LoVo (cell line): Measurements from ENCODE around the gene KLRF2.
"Not testable (repeated sequence)": the region's sequence is repeated elsewhere in the genome, so short reads cannot be mapped to it uniquely, and the experiment has no call there.

Experiments used
- DNase-seq: peaks from one replicate; pipeline ENCODE4 v3.0.0-alpha.2; 2016; ENCODE audit warnings: low spot score

KLRF2 gene

GRCh38 chr12:9881246-9881645 lies at the start of gene KLRF2:
KLRF2 (plus strand) TSS chr12:9881489; CDS start chr12:9881596, 107 bp downstream.
- no peak for DNase-seq

- no peak for DNase-seq
Measured at GRCh38 chr12:9831720-9832119, 49.6 kb upstream of the KLRF2 start.

GRCh38 chr12:9843407-9843806 lies 37.9 kb upstream of the KLRF2 start:
- no peak for DNase-seq

- no peak for DNase-seq
Measured at GRCh38 chr12:9848899-9849298, 32.4 kb upstream of the KLRF2 start.

GRCh38 chr12:9851050-9851449 lies 30.2 kb upstream of the KLRF2 start:
- DNase-seq: no peak

- no peak for DNase-seq
Measured at GRCh38 chr12:9851927-9852326, 29.4 kb upstream of the KLRF2 start.

GRCh38 chr12:9856151-9856550 lies 25.1 kb upstream of the KLRF2 start:
- no peak for DNase-seq

GRCh38 chr12:9856894-9857293 lies 24.4 kb upstream of the KLRF2 start:
- DNase-seq: no peak

- no peak for DNase-seq
Measured at GRCh38 chr12:9858135-9858534, 23.2 kb upstream of the KLRF2 start.

GRCh38 chr12:9864913-9865675 lies 16.2 kb upstream of the KLRF2 start:
- no peak for DNase-seq

GRCh38 chr12:9866860-9867269 lies 14.4 kb upstream of the KLRF2 start:
- DNase-seq: no peak

GRCh38 chr12:9867531-9867930 lies 13.8 kb upstream of the KLRF2 start:
- no peak for DNase-seq

- DNase-seq: no peak
Measured at GRCh38 chr12:9868311-9868801, 12.9 kb upstream of the KLRF2 start.

- no peak for DNase-seq
Measured at GRCh38 chr12:9868951-9869306, 12.4 kb upstream of the KLRF2 start.

GRCh38 chr12:9869307-9870161 lies 11.8 kb upstream of the KLRF2 start, which contains the start of gene CLEC2B:
CLEC2B (minus strand) TSS chr12:9869354.
- DNase-seq: peak; percentile 62

GRCh38 chr12:9870286-9870866 lies 10.9 kb upstream of the KLRF2 start:
- no peak for DNase-seq

- no peak for DNase-seq
Measured at GRCh38 chr12:9872162-9872561, 9.1 kb upstream of the KLRF2 start.

- no peak for DNase-seq
Measured at GRCh38 chr12:9872742-9873141, 8.5 kb upstream of the KLRF2 start.

- DNase-seq: not testable (repeated sequence)
Measured at GRCh38 chr12:9876120-9876519, 5.2 kb upstream of the KLRF2 start.

GRCh38 chr12:9880532-9881078 lies 684 bp upstream of the KLRF2 start:
- no peak for DNase-seq

GRCh38 chr12:9881988-9882387 lies 699 bp downstream of the KLRF2 start:
- DNase-seq: no peak

- no peak for DNase-seq
Measured at GRCh38 chr12:9883175-9883574, 1.9 kb downstream of the KLRF2 start.
